ENCODE measurements around the gene RPN1. TPM values are rescaled to one million over a fixed set of nuclear protein-coding genes. Genes with fewer than 3 reads are reported as not detected.
A peak's percentile ranks its signal among the peaks of the same experiment; 100 is the strongest.

Gene RPN1
- total and polyA plus RNA-seq, 2 donors (not counting 1 experiment from before 2014, with no cell fraction given), result 40.4 to 80.6 TPM

DNA sequence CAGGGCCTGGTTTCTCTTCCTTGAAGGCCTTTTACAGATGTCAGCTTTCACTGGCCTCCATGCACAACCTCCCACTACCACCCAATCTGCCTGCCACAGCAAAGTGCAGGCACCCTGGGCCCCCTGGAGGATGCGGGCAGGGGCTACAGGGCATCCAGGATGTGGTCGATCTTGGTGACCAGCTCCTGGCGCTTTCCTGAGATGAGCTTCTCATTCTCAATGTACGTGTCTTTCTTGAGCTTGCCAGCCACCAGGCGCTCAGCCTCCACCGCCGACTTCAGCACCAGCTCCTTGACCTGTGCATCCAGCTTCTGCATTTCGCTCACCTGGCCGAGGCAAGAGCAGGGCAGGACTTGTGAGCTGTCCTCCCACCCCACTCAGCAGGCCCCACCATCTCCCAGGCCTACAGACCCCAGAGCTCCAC lies 30.3 kb downstream of the RPN1 start:
- Mint-ChIP-seq H3K9me3 (ENCODE audit: insufficient read depth) (no peaks in the 10 kb centered on the region), H3K4me3 (no peak overlapping the region), H3K27me3 (no peaks in the 10 kb centered on the region), H3K27ac (no peak overlapping the region), H3K4me1 (peaks cover 31% of the 10 kb centered on the region)
- no peak overlapping the region for H2AFZ ChIP-seq (ENCODE audit: insufficient read depth, low read depth, low read length, poor library complexity, severe bottlenecking)
- ChIA-PET POLR2A (no interaction called here), CTCF (interaction anchor here (1.1 kb wide), 2 partner anchors 11 to 545 kb away, joined by 3 read pairs; no protein-coding TSS in a partner anchor)
- intact Hi-C loops (cut with micrococcal nuclease), result no loop called here
- no peaks in the 10 kb centered on the region for H3K27me3 ChIP-seq (replicated peaks in 1 of 4; ENCODE audit: control extremely low read depth in 1 of 4, control insufficient read depth in 3 of 4, insufficient read depth in 4 of 4, low read length in 3 of 4)
- WGBS (ENCODE audit: insufficient coverage), result 88% methylated on average over 8 of the region's 9 CpGs
- peaks cover 11 to 23% of the 10 kb centered on the region in 2 donors for H3K4me1 ChIP-seq (ENCODE audit: control insufficient read depth in 2 of 2, insufficient read depth in 2 of 2, low read length in 2 of 2)
- no peak overlapping the region for H3K4me2 ChIP-seq (replicated peaks; ENCODE audit: low read depth, low read length, poor library complexity, severe bottlenecking)
- no peak overlapping the region for H3K27ac ChIP-seq (ENCODE audit: low read length in 2 of 2)
- H3K9ac ChIP-seq (ENCODE audit: low read length), result no peak overlapping the region
- H3K36me3 ChIP-seq (replicated peaks in 1 of 2; ENCODE audit: control extremely low read depth in 1 of 2, control insufficient read depth in 1 of 2, extremely low read depth in 1 of 2, insufficient read depth in 2 of 2, low read length in 1 of 2), result peaks cover 9 to 53% of the 10 kb centered on the region in 2 experiments
- TF ChIP-seq, protein P1, sequence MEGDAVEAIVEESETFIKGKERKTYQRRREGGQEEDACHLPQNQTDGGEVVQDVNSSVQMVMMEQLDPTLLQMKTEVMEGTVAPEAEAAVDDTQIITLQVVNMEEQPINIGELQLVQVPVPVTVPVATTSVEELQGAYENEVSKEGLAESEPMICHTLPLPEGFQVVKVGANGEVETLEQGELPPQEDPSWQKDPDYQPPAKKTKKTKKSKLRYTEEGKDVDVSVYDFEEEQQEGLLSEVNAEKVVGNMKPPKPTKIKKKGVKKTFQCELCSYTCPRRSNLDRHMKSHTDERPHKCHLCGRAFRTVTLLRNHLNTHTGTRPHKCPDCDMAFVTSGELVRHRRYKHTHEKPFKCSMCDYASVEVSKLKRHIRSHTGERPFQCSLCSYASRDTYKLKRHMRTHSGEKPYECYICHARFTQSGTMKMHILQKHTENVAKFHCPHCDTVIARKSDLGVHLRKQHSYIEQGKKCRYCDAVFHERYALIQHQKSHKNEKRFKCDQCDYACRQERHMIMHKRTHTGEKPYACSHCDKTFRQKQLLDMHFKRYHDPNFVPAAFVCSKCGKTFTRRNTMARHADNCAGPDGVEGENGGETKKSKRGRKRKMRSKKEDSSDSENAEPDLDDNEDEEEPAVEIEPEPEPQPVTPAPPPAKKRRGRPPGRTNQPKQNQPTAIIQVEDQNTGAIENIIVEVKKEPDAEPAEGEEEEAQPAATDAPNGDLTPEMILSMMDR (IDR thresholded peaks at IDR 0.05), result no peak
- no peak for TF ChIP-seq EZH2 (IDR thresholded peaks at IDR 0.05; ENCODE audit: borderline replicate concordance, insufficient read depth, low read depth, low read length, poor library complexity, severe bottlenecking)
- H3K79me2 ChIP-seq (ENCODE audit: control insufficient read depth, insufficient read depth, low read length), result peaks cover 22% of the 10 kb centered on the region
- no peak overlapping the region for H3K4me3 ChIP-seq (ENCODE audit: control extremely low read depth in 1 of 5, extremely low read depth in 1 of 5, insufficient read depth in 1 of 5, low read depth in 2 of 5, low read length in 4 of 5)
- H4K20me1 ChIP-seq (ENCODE audit: control insufficient read depth, insufficient read depth, low read length, poor library complexity, severe bottlenecking), result no peaks in the 10 kb centered on the region
- ATAC-seq (ENCODE audit: low read depth), result no peak
- no peaks in the 10 kb centered on the region for H3K9me3 ChIP-seq (ENCODE audit: control extremely low read depth in 1 of 3, control insufficient read depth in 2 of 3, insufficient read depth in 1 of 3, low read length in 2 of 3)
- DNase-seq, result no peak

- 93% methylated on average over 2 of the region's 7 CpGs for WGBS (ENCODE audit: insufficient coverage)
- Histone ChIP-seq H3K9me3 (ENCODE audit: control extremely low read depth in 1 of 3, control insufficient read depth in 2 of 3, insufficient read depth in 1 of 3, low read length in 2 of 3) (no peaks in the 10 kb centered on the region), H3K4me3 (ENCODE audit: control extremely low read depth in 1 of 5, extremely low read depth in 1 of 5, insufficient read depth in 1 of 5, low read depth in 2 of 5, low read length in 4 of 5) (no peak overlapping the region), H3K27ac (ENCODE audit: low read length in 2 of 2) (peak overlapping the region; percentile 55 to 90), H3K4me1 (ENCODE audit: control insufficient read depth in 2 of 2, insufficient read depth in 2 of 2, low read length in 2 of 2) (peaks cover 11 to 23% of the 10 kb centered on the region in 2 donors), H4K20me1 (ENCODE audit: control insufficient read depth, insufficient read depth, low read length, poor library complexity, severe bottlenecking) (no peaks in the 10 kb centered on the region), H3K79me2 (ENCODE audit: control insufficient read depth, insufficient read depth, low read length) (peaks cover 12% of the 10 kb centered on the region), H3K36me3 (replicated peaks in 1 of 2; ENCODE audit: control extremely low read depth in 1 of 2, control insufficient read depth in 1 of 2, extremely low read depth in 1 of 2, insufficient read depth in 2 of 2, low read length in 1 of 2) (peaks cover 2 to 44% of the 10 kb centered on the region in 2 experiments), H3K4me2 (replicated peaks; ENCODE audit: low read depth, low read length, poor library complexity, severe bottlenecking) (no peak overlapping the region), H3K27me3 (replicated peaks in 1 of 4; ENCODE audit: control extremely low read depth in 1 of 4, control insufficient read depth in 3 of 4, insufficient read depth in 4 of 4, low read length in 3 of 4) (no peaks in the 10 kb centered on the region), H3K9ac (ENCODE audit: low read length) (no peak overlapping the region), H2AFZ (ENCODE audit: insufficient read depth, low read depth, low read length, poor library complexity, severe bottlenecking) (no peak overlapping the region)
- ATAC-seq (ENCODE audit: low read depth), result no peak
- no peaks in the 10 kb centered on the region for H3K9me3 Mint-ChIP-seq (ENCODE audit: insufficient read depth)
- TF ChIP-seq EZH2 (IDR thresholded peaks at IDR 0.05; ENCODE audit: borderline replicate concordance, insufficient read depth, low read depth, low read length, poor library complexity, severe bottlenecking), result no peak
- TF ChIP-seq, protein P1 (IDR thresholded peaks at IDR 0.05), result no peak
- peak overlapping the region; percentile 96 for H3K4me3 Mint-ChIP-seq
- POLR2A ChIA-PET, result no interaction called here
- peak overlapping the region; percentile 91 for H3K27ac Mint-ChIP-seq
- H3K4me1 Mint-ChIP-seq, result peaks cover 29% of the 10 kb centered on the region
- no peaks in the 10 kb centered on the region for H3K27me3 Mint-ChIP-seq
- intact Hi-C loops (cut with micrococcal nuclease), result loop anchor here (5.0 kb wide), 1 partner anchor 628 kb away; the partner anchor contains the start of gene COPG1
- CTCF ChIA-PET, result interaction anchor here (0.6 to 3.9 kb wide), 5 partner anchors 10 to 497 kb away, joined by 3 to 29 read pairs (median 3); no protein-coding TSS in a partner anchor
- DNase-seq, result no peak
These were observed 31.3 kb downstream of the RPN1 start for GRCh38 chr3:128619146-128619890.

All from B cell (primary cell).